H1 (cell line): ENCODE results near the gene UBE2E3. TPM values are rescaled to one million over a fixed set of nuclear protein-coding genes. Genes with fewer than 3 reads are reported as not detected.

Experiments
- CTCF ChIA-PET: fragments of 300-600 bp; sonication (Branson Sonifier 250); formaldehyde crosslinking; loops from one replicate; lab custom pipeline; 2021; ENCODE audit not compliant: partially characterized antibody; lab: Charles Lee
- POLR2A ChIA-PET: fragments of 300-600 bp; sonication (Branson Sonifier 250); formaldehyde crosslinking; loops from one replicate; lab custom pipeline; 2021; ENCODE audit warnings: inconsistent platforms; ENCODE audit not compliant: partially characterized antibody; lab: Charles Lee
- DNase-seq, 2 experiments: peaks; one replicate each; pipeline versions ENCODE4 v3.0.0 to v3.0.0-alpha.2; 2010 to 2022; ENCODE audit warnings: low spot score in 2 of 2, low read depth in 1 of 2, mixed read lengths in 1 of 2
- FAIRE-seq: peaks from 2 replicates; lab custom pipeline; 2011; peaks lifted over from hg19 to GRCh38; lab: Jason Lieb, UNC
- H2AFZ ChIP-seq: 2 replicates; pipeline ENCODE4 v1.8.1; 2012; ENCODE audit warnings: low read length, inconsistent platforms
- H2AK5ac ChIP-seq: 2 replicates; pipeline ENCODE4 v1.6.1; 2013; ENCODE audit warnings: low read depth, low read length
- H2BK120ac ChIP-seq: replicated peaks from 2 replicates; pipeline ENCODE3; 2013; ENCODE audit warnings: low read depth, low read length, inconsistent platforms
- H2BK12ac ChIP-seq: 2 replicates; pipeline ENCODE4 v1.6.1; 2013; ENCODE audit warnings: low read depth, low read length
- H2BK15ac ChIP-seq: 2 replicates; pipeline ENCODE4 v1.6.1; 2013; ENCODE audit warnings: low read length
- H2BK20ac ChIP-seq: 2 replicates; pipeline ENCODE4 v1.6.1; 2013; ENCODE audit warnings: low read length
- H2BK5ac ChIP-seq: 2 replicates; pipeline ENCODE4 v1.6.1; 2013; ENCODE audit warnings: low read depth, low read length
- H3K14ac ChIP-seq: 2 replicates; pipeline ENCODE4 v1.6.1; 2013; ENCODE audit warnings: inconsistent platforms; ENCODE audit not compliant: insufficient read length
- H3K18ac ChIP-seq: 2 replicates; pipeline ENCODE4 v1.6.1; 2013; ENCODE audit warnings: low read length; ENCODE audit errors: extremely low read depth
- H3K23ac ChIP-seq: 2 replicates; pipeline ENCODE4 v1.6.1; 2013; ENCODE audit warnings: inconsistent platforms; ENCODE audit not compliant: insufficient read length
- H3K23me2 ChIP-seq: 2 replicates; pipeline ENCODE4 v1.6.1; 2013; ENCODE audit warnings: low read depth, low read length
- H3K27ac ChIP-seq: 2 replicates; pipeline ENCODE4 v1.6.1; 2011; ENCODE audit warnings: low read depth, low read length, inconsistent platforms
- H3K27me3 ChIP-seq, 4 experiments: replicated peaks in 1 of 4; 1 replicate in 1 of 4; 2 replicates in 3 of 4; pipeline versions ENCODE4 v1.6.1 to v1.8.1; 2011 to 2013; ENCODE audit warnings: low read length in 3 of 4, mild to moderate bottlenecking in 3 of 4, inconsistent platforms in 2 of 4, mixed read lengths in 2 of 4, moderate library complexity in 1 of 4; ENCODE audit not compliant: control insufficient read depth in 3 of 4, insufficient read depth in 3 of 4; ENCODE audit errors: extremely low read depth in 1 of 4
- H3K36me3 ChIP-seq, 4 experiments: 2 replicates each; pipeline versions ENCODE4 v1.6.1 to v1.8.1; 2011 to 2013; ENCODE audit warnings: mild to moderate bottlenecking in 4 of 4, low read length in 3 of 4, moderate library complexity in 2 of 4, control low read depth in 1 of 4, inconsistent platforms in 1 of 4; ENCODE audit not compliant: insufficient read depth in 4 of 4, control insufficient read depth in 2 of 4
- H3K4ac ChIP-seq: replicated peaks from 2 replicates; pipeline ENCODE3; 2013; ENCODE audit warnings: low read length, low read depth, mixed read lengths, inconsistent platforms; ENCODE audit not compliant: insufficient read length
- H3K4me1 ChIP-seq, 4 experiments: replicated peaks in 1 of 4; 1 replicate in 1 of 4; 2 replicates in 3 of 4; pipeline versions ENCODE4 v1.6.1 to v1.8.1; 2011 to 2013; ENCODE audit warnings: low read length in 3 of 4, inconsistent platforms in 2 of 4, mixed read lengths in 1 of 4; ENCODE audit not compliant: insufficient read depth in 4 of 4, control insufficient read depth in 3 of 4
- H3K4me2 ChIP-seq, 2 experiments: 2 replicates each; pipeline versions ENCODE4 v1.6.1 to v1.8.1; 2011 to 2013; ENCODE audit warnings: low read depth in 2 of 2, low read length in 2 of 2, control low read depth in 1 of 2, inconsistent platforms in 1 of 2, mild to moderate bottlenecking in 1 of 2; ENCODE audit not compliant: insufficient read depth in 1 of 2
- H3K4me3 ChIP-seq, 4 experiments: fragments of 200-600, 300-600 bp in 1 of 4; sonication (generic), shearing (Covaris generic), sonication (Bioruptor Twin) in 1 of 4; 2 replicates each; pipeline versions ENCODE4 v1.5.1 to v1.8.1; 2011 to 2016; ENCODE audit warnings: low read length in 4 of 4, low read depth in 3 of 4, control low read depth in 2 of 4, inconsistent platforms in 2 of 4, mild to moderate bottlenecking in 2 of 4, mixed read lengths in 1 of 4, moderate library complexity in 1 of 4; ENCODE audit not compliant: insufficient read depth in 2 of 4; ENCODE audit errors: extremely low read depth in 1 of 4
- H3K56ac ChIP-seq: replicated peaks from 2 replicates; pipeline ENCODE3; 2013; ENCODE audit warnings: low read depth, mild to moderate bottlenecking, mixed read lengths, low read length, inconsistent platforms; ENCODE audit not compliant: insufficient read length
- H3K79me1 ChIP-seq: 2 replicates; pipeline ENCODE4 v1.6.1; 2013; ENCODE audit warnings: low read depth, low read length, control low read depth
- H3K79me2 ChIP-seq, 2 experiments: 2 replicates each; pipeline versions ENCODE4 v1.6.1 to v1.8.1; 2012 to 2013; ENCODE audit warnings: low read length in 2 of 2, mild to moderate bottlenecking in 2 of 2, inconsistent platforms in 1 of 2; ENCODE audit not compliant: insufficient read depth in 2 of 2, control insufficient read depth in 1 of 2
- H3K9ac ChIP-seq, 4 experiments: replicated peaks in 1 of 4; 1 replicate in 1 of 4; 2 replicates in 3 of 4; pipeline versions ENCODE4 v1.6.1 to v1.8.1; 2011 to 2013; ENCODE audit warnings: low read depth in 3 of 4, low read length in 3 of 4, control low read depth in 2 of 4, mild to moderate bottlenecking in 2 of 4, moderate library complexity in 2 of 4, inconsistent platforms in 1 of 4; ENCODE audit errors: extremely low read depth in 1 of 4
- H3K9me3 ChIP-seq, 2 experiments: 2 replicates each; pipeline versions ENCODE4 v1.6.1 to v1.8.1; 2012 to 2013; ENCODE audit warnings: mild to moderate bottlenecking in 2 of 2, moderate library complexity in 2 of 2, control low read depth in 1 of 2, inconsistent platforms in 1 of 2, low read depth in 1 of 2, low read length in 1 of 2, mixed read lengths in 1 of 2; ENCODE audit not compliant: insufficient read depth in 2 of 2
- H4K20me1 ChIP-seq, 2 experiments: replicated peaks in 1 of 2; 2 replicates each; pipeline versions ENCODE3 to v1.8.1; 2011 to 2013; ENCODE audit warnings: inconsistent platforms in 2 of 2, low read length in 2 of 2, mild to moderate bottlenecking in 1 of 2; ENCODE audit not compliant: insufficient read depth in 2 of 2, control insufficient read depth in 1 of 2
- H4K5ac ChIP-seq: 2 replicates; pipeline ENCODE4 v1.6.1; 2013; ENCODE audit warnings: low read length, low read depth, mixed read lengths, inconsistent platforms; ENCODE audit not compliant: insufficient read length
- H4K8ac ChIP-seq: 2 replicates; pipeline ENCODE4 v1.8.0; 2013; ENCODE audit warnings: mild to moderate bottlenecking, moderate library complexity, low read length, inconsistent platforms; ENCODE audit not compliant: insufficient read depth; ENCODE audit errors: extremely low read depth
- H4K91ac ChIP-seq: replicated peaks from 2 replicates; pipeline ENCODE3; 2013; ENCODE audit warnings: low read length, mixed read lengths, inconsistent platforms; ENCODE audit not compliant: insufficient read length
- WGBS, 2 experiments: shearing (Covaris generic) in 1 of 2; methylation state at CpG; one replicate each; pipeline versions ENCODE4 v1.1.6 to v1.1.7; 2013 to 2015; ENCODE audit warnings: low lambda C conversion rate in 2 of 2, mixed read lengths in 2 of 2, inconsistent platforms in 1 of 2, low coverage in 1 of 2, missing lambda C conversion rate in 1 of 2; ENCODE audit not compliant: insufficient replicate concordance in 2 of 2, insufficient coverage in 1 of 2, insufficient read length in 1 of 2; ENCODE audit errors: extremely low coverage in 1 of 2, missing lambda C conversion rate in 1 of 2; 5-methylcytosine and 5-hydroxymethylcytosine counted together
- polyA plus RNA-seq, 7 experiments: library from polyadenylated mRNA; depleted of rRNA in 3 of 7; stranded (reverse) in 5 of 7; unstranded in 2 of 7; fragments of >200 nt in 5 of 7; fragments of 200-250 nt in 2 of 7; gene quantifications; 1 replicate in 5 of 7; 2 replicates in 1 of 7; 4 replicates in 1 of 7; pipeline versions ENCODE4 v1.2.1 to v1.2.3, GENCODE V29; 2011 to 2013; ENCODE audit warnings: missing spikeins in 2 of 7, mixed read lengths in 2 of 7
- total RNA-seq: library from RNA; stranded (reverse); fragmentation: NEBNext Ultra II Directional; extraction: Animal tissue kit (Norgen Biotek cat#: 25700); gene quantifications from 2 replicates; pipeline ENCODE4 v1.2.1, GENCODE V29; 2021

UBE2E3 gene
- total and polyA plus RNA-seq, 2 of the 8 experiments (the other 6 are each of a cell fraction or from before 2014, with no cell fraction given): 106 to 132 TPM

- Histone ChIP-seq H3K4me1 (no peaks in the 10 kb centered on the region; a peak in 1 of 7 replicates), H3K18ac (no peak overlapping the region), H3K23me2 (no peaks in the 10 kb centered on the region), H3K36me3 (no peaks in the 10 kb centered on the region), H3K79me1 (no peaks in the 10 kb centered on the region), H3K4me2 (no peak overlapping the region), H4K8ac (no peak overlapping the region), H4K91ac (no peak overlapping the region), H3K9me3 (no peaks in the 10 kb centered on the region), H3K14ac (no peak overlapping the region), H3K56ac (no peak overlapping the region), H2BK12ac (no peak overlapping the region), H2BK5ac (no peak overlapping the region), H3K4me3 (no peak overlapping the region), H2BK20ac (no peak overlapping the region), H3K27me3 (no peaks in the 10 kb centered on the region), H2BK15ac (no peak overlapping the region), H3K23ac (no peak overlapping the region), H4K20me1 (no peaks in the 10 kb centered on the region), H3K4ac (no peak overlapping the region), H2BK120ac (no peak overlapping the region), H3K9ac (no peak overlapping the region), H3K27ac (no peak overlapping the region), H4K5ac (no peak overlapping the region), H3K79me2 (no peaks in the 10 kb centered on the region), H2AK5ac (no peak overlapping the region), H2AFZ (no peak overlapping the region)
- ChIA-PET CTCF (interaction anchor here (1.0 kb wide), 1 partner anchor 36 kb away, joined by 3 read pairs; the partner anchor contains the start of gene UBE2E3), POLR2A (interaction anchor here (0.6 kb wide), 1 partner anchor 37 kb away, joined by 3 read pairs; no protein-coding TSS in a partner anchor)
- FAIRE-seq (no peak), DNase-seq (no peak)
- WGBS, 2 experiments: 86% methylated on average over 3 of the region's 3 CpGs; no CpG with 5 or more reads in 1 of the 2 experiments
Measured at GRCh38 chr2:180944372-180944771, 36.0 kb upstream of the UBE2E3 start.
